ENCODE data around the gene C16orf78.

GRCh38 chr16:49428808-49429207, 55.2 kb downstream of the C16orf78 start:
- TF ChIP-seq CTCF (IDR thresholded peaks at IDR 0.05) (no peak), POLR2A (IDR thresholded peaks at IDR 0.05) (no peak)
